CMK (cell line): ENCODE results near the gene IFT25.
"Not testable (repeated sequence)": the region's sequence is repeated elsewhere in the genome, so short reads cannot be mapped to it uniquely, and the experiment has no call there.

Experiments used
- DNase-seq: peaks from one replicate; pipeline ENCODE4 v3.0.0-alpha.2; 2010; ENCODE audit warnings: low read depth

IFT25 gene

DNA sequence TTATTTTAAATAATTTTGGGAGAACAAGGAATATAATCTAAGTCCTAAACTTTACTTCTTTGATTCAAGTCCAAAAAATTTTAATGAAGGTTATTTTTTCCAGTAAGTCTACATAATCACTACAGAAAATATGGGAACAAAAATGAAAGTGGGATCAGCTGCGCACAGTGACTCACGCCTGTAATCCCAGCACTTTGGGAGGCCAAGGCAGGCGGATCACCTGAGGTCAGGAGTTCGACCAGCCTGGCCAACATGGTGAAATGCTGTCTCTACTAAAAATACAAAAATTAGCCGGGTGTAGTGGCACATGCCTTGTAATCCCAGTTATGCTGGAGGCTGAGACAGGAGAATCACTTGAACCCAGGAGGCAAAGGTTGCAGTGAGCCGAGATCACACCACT lies 61.9 kb downstream of the IFT25 start:
- not testable (repeated sequence) for DNase-seq

DNA sequence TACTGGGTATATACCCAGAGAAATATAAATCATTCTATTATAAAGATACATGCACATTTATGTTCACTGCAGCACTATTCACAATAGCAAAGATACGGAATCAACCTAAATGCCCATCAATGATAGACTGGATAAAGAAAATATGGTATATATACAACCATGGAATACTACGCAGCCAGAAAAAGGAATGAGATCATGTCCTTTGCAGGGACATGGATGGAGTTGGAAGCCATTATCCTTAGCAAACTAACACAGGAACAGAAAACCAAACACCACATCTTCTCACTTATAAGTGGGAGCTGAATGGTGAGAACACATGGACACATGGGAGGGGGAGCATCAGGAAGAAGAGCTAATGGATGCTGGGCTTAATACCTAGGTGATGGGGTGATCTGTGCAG lies 63.6 kb downstream of the IFT25 start:
- not testable (repeated sequence) for DNase-seq

- no peak for DNase-seq
Measured at GRCh38 chr1:53878492-53879105, 66.9 kb downstream of the IFT25 start.

DNA sequence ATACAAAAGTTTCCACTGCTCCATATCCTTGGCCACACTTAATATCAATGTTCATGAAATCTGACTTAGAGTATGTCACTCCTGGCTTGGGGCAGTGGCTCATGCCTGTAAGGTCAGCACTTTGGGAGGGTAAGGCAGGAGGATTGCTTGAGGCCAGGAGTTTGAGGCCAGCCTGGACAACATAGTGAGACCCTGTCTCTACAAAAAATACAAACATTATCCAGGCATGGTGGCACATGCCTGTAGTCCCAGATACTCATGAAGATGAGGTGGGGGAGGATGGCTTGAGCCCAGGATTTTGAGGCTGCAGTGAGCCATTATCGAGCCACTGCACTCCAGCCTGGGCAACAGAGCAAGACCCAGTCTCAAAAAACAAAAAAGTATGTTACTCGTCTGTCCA lies 70.3 kb downstream of the IFT25 start:
- not testable (repeated sequence) for DNase-seq

- no peak for DNase-seq
Measured at GRCh38 chr1:53871773-53872484, 73.6 kb downstream of the IFT25 start.
